PFSK-1 (cell line): ENCODE data around the gene PPFIA3.

ENCODE experiments used
- FOXP2 ChIP-seq: optimal IDR thresholded peaks from 2 replicates; pipeline ENCODE3; 2011; ENCODE audit warnings: borderline replicate concordance, control low read depth, inconsistent platforms; ENCODE audit not compliant: insufficient read depth; ENCODE audit errors: extremely low read length, extremely low read depth
- TF ChIP-seq, protein P1 (sequence below), 2 experiments: IDR thresholded peaks; 2 replicates each; pipeline versions ENCODE4 v1.6.1 to v1.8.0; 2011 to 2012; ENCODE audit warnings: low read depth in 2 of 2, low read length in 2 of 2, control low read depth in 1 of 2, inconsistent platforms in 1 of 2, mild to moderate bottlenecking in 1 of 2, moderate library complexity in 1 of 2; ENCODE audit not compliant: insufficient read depth in 1 of 2

DNA sequence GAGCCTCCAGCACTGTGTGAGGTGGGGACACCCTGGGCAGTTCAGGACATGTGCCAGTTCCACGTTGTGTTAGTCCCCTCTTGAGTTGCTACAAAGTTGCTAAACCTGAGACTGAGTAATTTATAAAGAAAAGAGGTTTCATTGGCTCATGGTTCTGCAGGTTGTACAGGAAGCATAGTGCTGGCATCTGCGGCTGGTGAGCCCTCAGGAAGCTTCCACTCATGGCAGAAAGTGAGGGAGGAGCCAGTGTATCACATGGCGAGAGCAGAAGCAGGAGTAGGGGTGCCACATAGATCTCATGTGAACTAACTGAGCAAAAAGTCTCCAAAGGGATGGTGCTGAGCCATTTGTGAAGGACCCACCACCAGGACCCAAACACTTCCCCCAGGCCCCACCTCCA is 71.4 kb downstream of the PPFIA3 start:
- TF ChIP-seq FOXP2, result no peak
- TF ChIP-seq, protein P1, sequence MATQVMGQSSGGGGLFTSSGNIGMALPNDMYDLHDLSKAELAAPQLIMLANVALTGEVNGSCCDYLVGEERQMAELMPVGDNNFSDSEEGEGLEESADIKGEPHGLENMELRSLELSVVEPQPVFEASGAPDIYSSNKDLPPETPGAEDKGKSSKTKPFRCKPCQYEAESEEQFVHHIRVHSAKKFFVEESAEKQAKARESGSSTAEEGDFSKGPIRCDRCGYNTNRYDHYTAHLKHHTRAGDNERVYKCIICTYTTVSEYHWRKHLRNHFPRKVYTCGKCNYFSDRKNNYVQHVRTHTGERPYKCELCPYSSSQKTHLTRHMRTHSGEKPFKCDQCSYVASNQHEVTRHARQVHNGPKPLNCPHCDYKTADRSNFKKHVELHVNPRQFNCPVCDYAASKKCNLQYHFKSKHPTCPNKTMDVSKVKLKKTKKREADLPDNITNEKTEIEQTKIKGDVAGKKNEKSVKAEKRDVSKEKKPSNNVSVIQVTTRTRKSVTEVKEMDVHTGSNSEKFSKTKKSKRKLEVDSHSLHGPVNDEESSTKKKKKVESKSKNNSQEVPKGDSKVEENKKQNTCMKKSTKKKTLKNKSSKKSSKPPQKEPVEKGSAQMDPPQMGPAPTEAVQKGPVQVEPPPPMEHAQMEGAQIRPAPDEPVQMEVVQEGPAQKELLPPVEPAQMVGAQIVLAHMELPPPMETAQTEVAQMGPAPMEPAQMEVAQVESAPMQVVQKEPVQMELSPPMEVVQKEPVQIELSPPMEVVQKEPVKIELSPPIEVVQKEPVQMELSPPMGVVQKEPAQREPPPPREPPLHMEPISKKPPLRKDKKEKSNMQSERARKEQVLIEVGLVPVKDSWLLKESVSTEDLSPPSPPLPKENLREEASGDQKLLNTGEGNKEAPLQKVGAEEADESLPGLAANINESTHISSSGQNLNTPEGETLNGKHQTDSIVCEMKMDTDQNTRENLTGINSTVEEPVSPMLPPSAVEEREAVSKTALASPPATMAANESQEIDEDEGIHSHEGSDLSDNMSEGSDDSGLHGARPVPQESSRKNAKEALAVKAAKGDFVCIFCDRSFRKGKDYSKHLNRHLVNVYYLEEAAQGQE (IDR thresholded peaks at IDR 0.05; ENCODE audit: insufficient read depth in 1 of 2, low read depth in 2 of 2, low read length in 2 of 2), result no peak
